ENCODE measurements around the gene RANBP17. TPM values are rescaled to one million over a fixed set of nuclear protein-coding genes. Genes with fewer than 3 reads are reported as not detected.

The RANBP17 gene
- total RNA-seq, 2 donors from 2014 or later = 5.4 to 19.8 TPM

DNA sequence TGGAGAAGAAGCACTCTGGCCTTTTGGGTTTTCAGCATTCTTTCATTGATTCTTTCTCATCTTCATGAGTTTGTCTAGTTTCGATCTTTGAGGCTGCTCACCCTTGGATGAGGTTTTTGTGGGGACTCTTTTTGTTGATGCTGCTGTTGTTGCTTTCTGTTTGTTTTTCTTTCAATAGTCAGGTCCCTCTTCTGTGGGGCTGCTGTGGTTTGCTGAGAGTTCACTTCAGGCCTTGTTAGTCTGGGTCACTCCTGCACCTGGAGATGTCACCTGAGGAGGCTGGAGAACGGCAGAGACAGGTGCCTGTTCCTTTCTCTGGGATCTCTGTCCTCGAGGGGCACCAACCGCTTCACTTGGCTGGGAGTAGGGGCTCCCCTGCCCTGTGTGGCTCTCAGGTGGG lies 14.0 kb downstream of the RANBP17 start:
- no peaks in the 10 kb centered on the region for H3K36me3 ChIP-seq
- TF ChIP-seq, protein P1, sequence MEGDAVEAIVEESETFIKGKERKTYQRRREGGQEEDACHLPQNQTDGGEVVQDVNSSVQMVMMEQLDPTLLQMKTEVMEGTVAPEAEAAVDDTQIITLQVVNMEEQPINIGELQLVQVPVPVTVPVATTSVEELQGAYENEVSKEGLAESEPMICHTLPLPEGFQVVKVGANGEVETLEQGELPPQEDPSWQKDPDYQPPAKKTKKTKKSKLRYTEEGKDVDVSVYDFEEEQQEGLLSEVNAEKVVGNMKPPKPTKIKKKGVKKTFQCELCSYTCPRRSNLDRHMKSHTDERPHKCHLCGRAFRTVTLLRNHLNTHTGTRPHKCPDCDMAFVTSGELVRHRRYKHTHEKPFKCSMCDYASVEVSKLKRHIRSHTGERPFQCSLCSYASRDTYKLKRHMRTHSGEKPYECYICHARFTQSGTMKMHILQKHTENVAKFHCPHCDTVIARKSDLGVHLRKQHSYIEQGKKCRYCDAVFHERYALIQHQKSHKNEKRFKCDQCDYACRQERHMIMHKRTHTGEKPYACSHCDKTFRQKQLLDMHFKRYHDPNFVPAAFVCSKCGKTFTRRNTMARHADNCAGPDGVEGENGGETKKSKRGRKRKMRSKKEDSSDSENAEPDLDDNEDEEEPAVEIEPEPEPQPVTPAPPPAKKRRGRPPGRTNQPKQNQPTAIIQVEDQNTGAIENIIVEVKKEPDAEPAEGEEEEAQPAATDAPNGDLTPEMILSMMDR (IDR thresholded peaks at IDR 0.05) = no peak
- no peak for TF ChIP-seq POLR2A (IDR thresholded peaks at IDR 0.05)
- no peak for TF ChIP-seq POLR2AphosphoS5 (IDR thresholded peaks at IDR 0.05)
- no peaks in the 10 kb centered on the region for H3K9me3 ChIP-seq
- no peaks in the 10 kb centered on the region for H3K27me3 ChIP-seq (replicated peaks; ENCODE audit: insufficient read depth)
- WGBS = 95% methylated on average over 4 of the region's 4 CpGs
- no peak overlapping the region for H3K27ac ChIP-seq
- H3K4me1 ChIP-seq (replicated peaks) = no peaks in the 10 kb centered on the region
- intact Hi-C loops (cut with DNase I) = no loop called here
- no peak for DNase-seq (ENCODE audit: low spot score)
- no peak overlapping the region for H3K4me3 ChIP-seq

DNA sequence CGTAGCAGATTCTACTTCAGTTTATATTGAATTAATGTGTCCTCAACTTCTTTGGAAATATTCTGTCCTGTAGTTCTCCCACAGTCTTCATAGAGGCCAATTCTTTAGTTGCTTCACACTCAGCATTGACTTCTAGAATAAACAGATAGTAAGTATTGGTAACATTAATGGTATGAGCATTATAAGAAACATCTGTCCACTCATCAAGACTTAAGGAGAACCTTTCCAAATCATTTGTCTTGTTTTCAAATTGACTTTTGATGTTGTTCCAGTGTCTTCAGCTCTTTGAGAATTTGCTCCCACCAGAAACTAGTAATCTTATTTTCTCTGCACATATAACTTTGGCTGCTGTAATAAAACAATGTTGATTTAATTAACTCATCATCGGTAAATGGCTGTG lies 18.3 kb downstream of the RANBP17 start:
- TF ChIP-seq, protein P1 (IDR thresholded peaks at IDR 0.05) = no peak
- TF ChIP-seq POLR2AphosphoS5 (IDR thresholded peaks at IDR 0.05) (no peak), POLR2A (IDR thresholded peaks at IDR 0.05) (no peak)
- WGBS = 91% methylated on average over 2 of the region's 2 CpGs
- Histone ChIP-seq H3K27ac (no peak overlapping the region), H3K27me3 (replicated peaks; ENCODE audit: insufficient read depth) (no peaks in the 10 kb centered on the region), H3K4me3 (no peak overlapping the region), H3K36me3 (no peaks in the 10 kb centered on the region), H3K4me1 (replicated peaks) (no peaks in the 10 kb centered on the region), H3K9me3 (no peaks in the 10 kb centered on the region)
- intact Hi-C loops (cut with DNase I) = no loop called here
- DNase-seq (ENCODE audit: low spot score) = no peak

DNA sequence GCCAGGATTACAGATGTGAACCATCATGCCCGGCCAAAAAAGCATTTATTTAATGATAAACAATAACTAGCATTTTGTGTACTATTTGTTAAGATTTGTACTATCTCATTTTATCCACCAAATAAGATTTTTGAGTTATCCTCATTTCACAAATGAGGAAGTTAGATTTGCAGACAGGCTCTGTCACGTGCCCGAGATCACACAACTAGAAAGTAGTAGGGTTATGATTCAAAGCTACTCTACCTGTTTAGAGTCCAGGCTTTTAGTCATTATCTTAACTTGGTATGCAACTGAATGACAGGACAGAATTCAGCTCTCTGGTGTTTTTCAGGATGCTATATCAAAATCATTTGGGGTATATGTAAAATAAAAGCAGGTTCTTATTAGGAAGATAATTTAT lies 20.5 kb downstream of the RANBP17 start:
- no peaks in the 10 kb centered on the region for H3K27me3 ChIP-seq (replicated peaks; ENCODE audit: insufficient read depth)
- no peaks in the 10 kb centered on the region for H3K9me3 ChIP-seq
- H3K4me3 ChIP-seq = no peak overlapping the region
- no peaks in the 10 kb centered on the region for H3K36me3 ChIP-seq
- no peaks in the 10 kb centered on the region for H3K4me1 ChIP-seq (replicated peaks)
- 95% methylated on average over 3 of the region's 3 CpGs for WGBS
- no peak for DNase-seq (ENCODE audit: low spot score)
- intact Hi-C loops (cut with DNase I) = no loop called here
- TF ChIP-seq POLR2AphosphoS5 (IDR thresholded peaks at IDR 0.05) (no peak), POLR2A (IDR thresholded peaks at IDR 0.05) (no peak)
- TF ChIP-seq, protein P1 (IDR thresholded peaks at IDR 0.05) = no peak
- H3K27ac ChIP-seq = no peak overlapping the region

DNA sequence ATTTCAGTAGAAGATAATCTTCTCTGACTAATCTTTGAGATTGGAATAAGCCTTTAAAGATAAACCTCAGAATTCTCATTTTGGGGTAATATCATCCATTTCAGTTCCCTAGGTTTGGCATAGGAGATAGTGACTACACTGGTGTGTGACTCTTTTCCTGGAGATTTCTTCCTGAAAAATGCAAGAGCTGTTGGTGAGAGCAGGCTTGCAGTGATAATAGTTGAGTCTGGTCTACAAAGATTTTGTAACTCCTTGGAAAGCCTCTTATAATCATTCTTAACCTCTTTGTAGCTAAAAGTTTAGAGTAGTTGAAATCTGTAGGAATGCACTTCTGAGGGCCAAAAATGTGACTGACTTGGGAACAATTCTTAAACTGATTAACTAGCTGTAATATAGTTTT lies 23.4 kb downstream of the RANBP17 start:
- no peak for DNase-seq (ENCODE audit: low spot score)
- intact Hi-C loops (cut with DNase I) = no loop called here

DNA sequence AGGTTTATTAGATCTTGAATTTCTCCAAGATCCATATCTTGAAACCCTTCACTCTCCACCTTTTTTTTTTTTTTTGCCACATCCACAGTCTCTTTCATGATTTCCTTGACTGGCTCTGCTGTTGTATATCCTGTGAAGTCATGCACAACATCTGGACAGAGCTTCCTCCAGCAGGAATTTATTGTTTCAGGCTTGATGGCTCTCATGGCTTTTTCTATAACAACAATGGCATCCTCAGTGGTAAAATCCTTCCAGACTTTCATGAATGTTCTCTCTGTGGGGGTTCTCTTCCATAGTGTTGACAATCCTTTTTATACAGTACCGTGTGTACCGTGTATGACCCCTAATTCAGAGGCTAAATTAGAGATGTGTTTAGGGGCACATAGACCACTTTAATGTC lies 24.0 kb downstream of the RANBP17 start:
- Histone ChIP-seq H3K9me3 (no peaks in the 10 kb centered on the region), H3K4me1 (replicated peaks) (no peaks in the 10 kb centered on the region), H3K27me3 (replicated peaks; ENCODE audit: insufficient read depth) (no peaks in the 10 kb centered on the region), H3K27ac (no peak overlapping the region), H3K36me3 (no peaks in the 10 kb centered on the region), H3K4me3 (no peak overlapping the region)
- TF ChIP-seq, protein P1 (IDR thresholded peaks at IDR 0.05) = no peak
- no peak for DNase-seq (ENCODE audit: low spot score)
- intact Hi-C loops (cut with DNase I) = no loop called here
- 95% methylated on average over 2 of the region's 2 CpGs for WGBS

More for the DNA sequence above, 23.4 kb downstream of the RANBP17 start:
- Histone ChIP-seq H3K27ac (no peak overlapping the region), H3K27me3 (replicated peaks; ENCODE audit: insufficient read depth) (no peaks in the 10 kb centered on the region), H3K36me3 (no peaks in the 10 kb centered on the region), H3K4me3 (no peak overlapping the region), H3K9me3 (no peaks in the 10 kb centered on the region), H3K4me1 (replicated peaks) (no peaks in the 10 kb centered on the region)
- no peak for TF ChIP-seq POLR2A (IDR thresholded peaks at IDR 0.05)
